ENCODE data around the gene CFAP74.

DNA sequence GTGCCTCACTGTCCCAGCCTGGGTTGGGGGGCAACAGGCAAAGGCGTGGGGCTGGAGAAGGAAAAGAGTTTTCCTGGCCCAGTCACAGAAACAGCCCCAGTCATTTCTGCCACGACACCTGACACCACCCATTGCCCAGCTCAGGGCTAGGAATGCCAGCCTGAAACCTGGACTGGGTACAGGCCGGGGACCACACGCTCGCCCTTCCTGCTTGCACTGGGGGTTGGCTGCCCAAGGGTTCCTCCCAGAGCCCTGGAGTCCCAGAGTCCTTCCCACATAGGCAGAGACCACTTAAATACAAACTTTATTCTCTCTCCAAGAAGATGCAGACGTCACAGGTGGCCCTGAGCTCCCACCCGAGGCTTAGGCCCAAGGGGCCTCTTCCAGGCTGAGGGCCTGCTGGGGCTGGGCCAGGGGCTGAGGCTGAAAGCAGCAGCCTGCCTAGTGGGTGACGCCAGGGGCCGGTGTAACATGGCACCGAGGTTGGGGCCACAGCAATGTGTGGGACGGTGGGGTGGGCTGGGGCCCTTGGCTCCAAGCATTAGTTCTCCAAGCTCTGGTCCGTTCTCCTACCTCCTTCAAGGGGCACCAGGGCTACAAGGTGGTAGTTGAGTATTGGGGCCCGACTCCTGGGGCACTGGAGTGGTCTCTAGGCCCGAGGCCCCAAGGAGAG lies 86.1 kb downstream of the CFAP74 start:
- TF ChIP-seq, protein P1, sequence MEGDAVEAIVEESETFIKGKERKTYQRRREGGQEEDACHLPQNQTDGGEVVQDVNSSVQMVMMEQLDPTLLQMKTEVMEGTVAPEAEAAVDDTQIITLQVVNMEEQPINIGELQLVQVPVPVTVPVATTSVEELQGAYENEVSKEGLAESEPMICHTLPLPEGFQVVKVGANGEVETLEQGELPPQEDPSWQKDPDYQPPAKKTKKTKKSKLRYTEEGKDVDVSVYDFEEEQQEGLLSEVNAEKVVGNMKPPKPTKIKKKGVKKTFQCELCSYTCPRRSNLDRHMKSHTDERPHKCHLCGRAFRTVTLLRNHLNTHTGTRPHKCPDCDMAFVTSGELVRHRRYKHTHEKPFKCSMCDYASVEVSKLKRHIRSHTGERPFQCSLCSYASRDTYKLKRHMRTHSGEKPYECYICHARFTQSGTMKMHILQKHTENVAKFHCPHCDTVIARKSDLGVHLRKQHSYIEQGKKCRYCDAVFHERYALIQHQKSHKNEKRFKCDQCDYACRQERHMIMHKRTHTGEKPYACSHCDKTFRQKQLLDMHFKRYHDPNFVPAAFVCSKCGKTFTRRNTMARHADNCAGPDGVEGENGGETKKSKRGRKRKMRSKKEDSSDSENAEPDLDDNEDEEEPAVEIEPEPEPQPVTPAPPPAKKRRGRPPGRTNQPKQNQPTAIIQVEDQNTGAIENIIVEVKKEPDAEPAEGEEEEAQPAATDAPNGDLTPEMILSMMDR (IDR thresholded peaks at IDR 0.05 in 2 of 3, conservative IDR thresholded peaks at IDR 0.05 in 1 of 3; ENCODE audit: insufficient read depth in 2 of 3, low read depth in 1 of 3, low read length in 3 of 3): no peak
- TF ChIP-seq POLR2A (conservative IDR thresholded peaks at IDR 0.05) (no peak), TCF7L2 (IDR thresholded peaks at IDR 0.05; ENCODE audit: low read depth, low read length) (no peak), RAD21 (CRISPR knock-in tag; conservative IDR thresholded peaks at IDR 0.05 in 1 of 2, IDR thresholded peaks at IDR 0.05 in 1 of 2) (no peak), NCOA2 (IDR thresholded peaks at IDR 0.05; ENCODE audit: partially characterized antibody in 2 of 2) (no peak), KDM1A (IDR thresholded peaks at IDR 0.05) (no peak), EZH2 (IDR thresholded peaks at IDR 0.05; ENCODE audit: borderline replicate concordance, low read depth, low read length) (no peak), POLR2AphosphoS5 (IDR thresholded peaks at IDR 0.05; ENCODE audit: control insufficient read depth, insufficient read depth, low read depth, low read length) (no peak), ZNF121 (CRISPR knock-in tag; conservative IDR thresholded peaks at IDR 0.05) (no peak), KDM4B (IDR thresholded peaks at IDR 0.05; ENCODE audit: borderline replicate concordance in 2 of 2, low read depth in 1 of 2) (no peak)
- TF ChIP-seq, protein P2, sequence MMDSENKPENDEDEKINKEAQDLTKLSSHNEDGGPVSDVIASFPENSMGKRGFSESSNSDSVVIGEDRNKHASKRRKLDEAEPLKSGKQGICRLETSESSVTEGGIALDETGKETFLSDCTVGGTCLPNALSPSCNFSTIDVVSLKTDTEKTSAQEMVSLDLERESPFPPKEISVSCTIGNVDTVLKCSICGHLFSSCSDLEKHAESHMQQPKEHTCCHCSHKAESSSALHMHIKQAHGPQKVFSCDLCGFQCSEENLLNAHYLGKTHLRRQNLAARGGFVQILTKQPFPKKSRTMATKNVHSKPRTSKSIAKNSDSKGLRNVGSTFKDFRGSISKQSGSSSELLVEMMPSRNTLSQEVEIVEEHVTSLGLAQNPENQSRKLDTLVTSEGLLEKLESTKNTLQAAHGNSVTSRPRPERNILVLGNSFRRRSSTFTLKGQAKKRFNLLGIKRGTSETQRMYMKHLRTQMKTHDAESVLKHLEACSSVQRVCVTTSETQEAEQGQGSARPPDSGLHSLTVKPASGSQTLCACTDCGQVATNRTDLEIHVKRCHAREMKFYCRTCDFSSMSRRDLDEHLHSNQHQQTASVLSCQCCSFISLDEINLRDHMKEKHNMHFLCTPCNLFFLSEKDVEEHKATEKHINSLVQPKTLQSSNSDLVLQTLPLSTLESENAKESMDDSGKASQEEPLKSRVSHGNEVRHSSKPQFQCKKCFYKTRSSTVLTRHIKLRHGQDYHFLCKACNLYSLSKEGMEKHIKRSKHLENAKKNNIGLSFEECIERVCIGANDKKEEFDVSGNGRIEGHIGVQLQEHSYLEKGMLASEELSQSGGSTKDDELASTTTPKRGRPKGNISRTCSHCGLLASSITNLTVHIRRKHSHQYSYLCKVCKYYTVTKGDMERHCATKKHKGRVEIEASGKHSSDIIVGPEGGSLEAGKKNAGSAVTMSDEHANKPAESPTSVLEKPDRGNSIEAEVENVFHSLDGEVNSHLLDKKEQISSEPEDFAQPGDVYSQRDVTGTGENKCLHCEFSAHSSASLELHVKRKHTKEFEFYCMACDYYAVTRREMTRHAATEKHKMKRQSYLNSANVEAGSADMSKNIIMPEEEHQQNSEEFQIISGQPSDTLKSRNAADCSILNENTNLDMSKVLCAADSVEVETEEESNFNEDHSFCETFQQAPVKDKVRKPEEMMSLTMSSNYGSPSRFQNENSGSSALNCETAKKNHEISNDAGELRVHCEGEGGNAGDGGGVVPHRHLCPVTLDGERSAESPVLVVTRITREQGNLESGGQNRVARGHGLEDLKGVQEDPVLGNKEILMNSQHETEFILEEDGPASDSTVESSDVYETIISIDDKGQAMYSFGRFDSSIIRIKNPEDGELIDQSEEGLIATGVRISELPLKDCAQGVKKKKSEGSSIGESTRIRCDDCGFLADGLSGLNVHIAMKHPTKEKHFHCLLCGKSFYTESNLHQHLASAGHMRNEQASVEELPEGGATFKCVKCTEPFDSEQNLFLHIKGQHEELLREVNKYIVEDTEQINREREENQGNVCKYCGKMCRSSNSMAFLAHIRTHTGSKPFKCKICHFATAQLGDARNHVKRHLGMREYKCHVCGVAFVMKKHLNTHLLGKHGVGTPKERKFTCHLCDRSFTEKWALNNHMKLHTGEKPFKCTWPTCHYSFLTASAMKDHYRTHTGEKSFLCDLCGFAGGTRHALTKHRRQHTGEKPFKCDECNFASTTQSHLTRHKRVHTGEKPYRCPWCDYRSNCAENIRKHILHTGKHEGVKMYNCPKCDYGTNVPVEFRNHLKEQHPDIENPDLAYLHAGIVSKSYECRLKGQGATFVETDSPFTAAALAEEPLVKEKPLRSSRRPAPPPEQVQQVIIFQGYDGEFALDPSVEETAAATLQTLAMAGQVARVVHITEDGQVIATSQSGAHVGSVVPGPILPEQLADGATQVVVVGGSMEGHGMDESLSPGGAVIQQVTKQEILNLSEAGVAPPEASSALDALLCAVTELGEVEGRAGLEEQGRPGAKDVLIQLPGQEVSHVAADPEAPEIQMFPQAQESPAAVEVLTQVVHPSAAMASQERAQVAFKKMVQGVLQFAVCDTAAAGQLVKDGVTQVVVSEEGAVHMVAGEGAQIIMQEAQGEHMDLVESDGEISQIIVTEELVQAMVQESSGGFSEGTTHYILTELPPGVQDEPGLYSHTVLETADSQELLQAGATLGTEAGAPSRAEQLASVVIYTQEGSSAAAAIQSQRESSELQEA (IDR thresholded peaks at IDR 0.05; ENCODE audit: low read depth): no peak
- TF ChIP-seq, protein P3, sequence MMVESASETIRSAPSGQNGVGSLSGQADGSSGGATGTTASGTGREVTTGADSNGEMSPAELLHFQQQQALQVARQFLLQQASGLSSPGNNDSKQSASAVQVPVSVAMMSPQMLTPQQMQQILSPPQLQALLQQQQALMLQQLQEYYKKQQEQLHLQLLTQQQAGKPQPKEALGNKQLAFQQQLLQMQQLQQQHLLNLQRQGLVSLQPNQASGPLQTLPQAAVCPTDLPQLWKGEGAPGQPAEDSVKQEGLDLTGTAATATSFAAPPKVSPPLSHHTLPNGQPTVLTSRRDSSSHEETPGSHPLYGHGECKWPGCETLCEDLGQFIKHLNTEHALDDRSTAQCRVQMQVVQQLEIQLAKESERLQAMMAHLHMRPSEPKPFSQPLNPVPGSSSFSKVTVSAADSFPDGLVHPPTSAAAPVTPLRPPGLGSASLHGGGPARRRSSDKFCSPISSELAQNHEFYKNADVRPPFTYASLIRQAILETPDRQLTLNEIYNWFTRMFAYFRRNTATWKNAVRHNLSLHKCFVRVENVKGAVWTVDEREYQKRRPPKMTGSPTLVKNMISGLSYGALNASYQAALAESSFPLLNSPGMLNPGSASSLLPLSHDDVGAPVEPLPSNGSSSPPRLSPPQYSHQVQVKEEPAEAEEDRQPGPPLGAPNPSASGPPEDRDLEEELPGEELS (CRISPR knock-in tag; IDR thresholded peaks at IDR 0.05; ENCODE audit: borderline replicate concordance): no peak
